K562 (cell line): ENCODE results near the gene MEF2D. TPM values are rescaled to one million over a fixed set of nuclear protein-coding genes. Genes with fewer than 3 reads are reported as not detected.

Source experiments
- BCLAF1 ChIP-seq, 2 experiments: fragments of 450-650 bp in 1 of 2; IDR thresholded peaks; 2 replicates each; pipeline ENCODE4 v1.6.1; 2011 to 2017; ENCODE audit warnings: low read depth in 2 of 2, antibody characterized with exemption in 1 of 2, borderline replicate concordance in 1 of 2, low read length in 1 of 2, mild to moderate bottlenecking in 1 of 2, mixed read lengths in 1 of 2; ENCODE audit not compliant: control insufficient read depth in 1 of 2
- BHLHE40 ChIP-seq: IDR thresholded peaks from 2 replicates; pipeline ENCODE4 v1.6.1; 2011; ENCODE audit warnings: low read length, improper control_type of control experiment
- E2F4 ChIP-seq: sonication (generic); formaldehyde crosslinking; IDR thresholded peaks from 2 replicates; pipeline ENCODE4 v1.8.0; 2022; ENCODE audit warnings: mild to moderate bottlenecking, low read depth, missing genetic modification reagents
- HMGXB4 ChIP-seq: sonication (generic); formaldehyde crosslinking; IDR thresholded peaks from 2 replicates; pipeline ENCODE4 v1.8.1; 2023; ENCODE audit warnings: mild to moderate bottlenecking, missing genetic modification reagents
- polyA plus RNA-seq, 8 experiments: library from polyadenylated mRNA; depleted of rRNA in 4 of 8; stranded (reverse) in 5 of 8; unstranded in 3 of 8; fragments of >200 nt; fragmentation: Nextera tagmentation in 2 of 8; fragmentation: Illumina TruSeq in 1 of 8; extraction: Ambion mirVana in 2 of 8; extraction: Trizol in 1 of 8; gene quantifications; 2 replicates each; pipeline versions ENCODE4 v1.2.1 to v1.2.3, GENCODE V29; 2011 to 2014; ENCODE audit warnings: inconsistent platforms in 1 of 8, missing spikeins in 1 of 8
- total RNA-seq, 7 experiments: library from RNA; depleted of rRNA in 6 of 7; stranded (reverse); fragments of >200 nt in 6 of 7; fragmentation: Illumina TruSeq in 2 of 7; extraction: Trizol in 2 of 7; gene quantifications; 2 replicates each; pipeline versions ENCODE4 v1.2.1 to v1.2.3, GENCODE V29; 2011 to 2021; ENCODE audit warnings: low replicate concordance in 1 of 7

The MEF2D gene
- total and polyA plus RNA-seq, 9 of the 15 experiments (the other 6 are each of a cell fraction or from before 2014, with no cell fraction given): 0.10 to 19.5 (median 2.6) TPM

GRCh38 chr1:156432669-156433018 is 67.9 kb downstream of the MEF2D start (continued):
- TF ChIP-seq E2F4 (no peak), BCLAF1 (IDR thresholded peaks at IDR 0.05; ENCODE audit: borderline replicate concordance in 1 of 2, control insufficient read depth in 1 of 2, low read depth in 2 of 2, low read length in 1 of 2) (no peak), HMGXB4 (CRISPR knock-in tag) (no peak), BHLHE40 (no peak)
